VCaP (cell line): Measurements from ENCODE around the gene CTBP2.

Experiments
- H3K27ac ChIP-seq: fragments of 450-650 bp; 2 replicates; pipeline ENCODE4 v1.5.1; 2017
- TF ChIP-seq, protein P1 (sequence below): fragments of 450-650 bp; conservative IDR thresholded peaks from 2 replicates; pipeline ENCODE4 v1.5.1; 2017; ENCODE audit warnings: mild to moderate bottlenecking, moderate library complexity

CTBP2 gene

DNA sequence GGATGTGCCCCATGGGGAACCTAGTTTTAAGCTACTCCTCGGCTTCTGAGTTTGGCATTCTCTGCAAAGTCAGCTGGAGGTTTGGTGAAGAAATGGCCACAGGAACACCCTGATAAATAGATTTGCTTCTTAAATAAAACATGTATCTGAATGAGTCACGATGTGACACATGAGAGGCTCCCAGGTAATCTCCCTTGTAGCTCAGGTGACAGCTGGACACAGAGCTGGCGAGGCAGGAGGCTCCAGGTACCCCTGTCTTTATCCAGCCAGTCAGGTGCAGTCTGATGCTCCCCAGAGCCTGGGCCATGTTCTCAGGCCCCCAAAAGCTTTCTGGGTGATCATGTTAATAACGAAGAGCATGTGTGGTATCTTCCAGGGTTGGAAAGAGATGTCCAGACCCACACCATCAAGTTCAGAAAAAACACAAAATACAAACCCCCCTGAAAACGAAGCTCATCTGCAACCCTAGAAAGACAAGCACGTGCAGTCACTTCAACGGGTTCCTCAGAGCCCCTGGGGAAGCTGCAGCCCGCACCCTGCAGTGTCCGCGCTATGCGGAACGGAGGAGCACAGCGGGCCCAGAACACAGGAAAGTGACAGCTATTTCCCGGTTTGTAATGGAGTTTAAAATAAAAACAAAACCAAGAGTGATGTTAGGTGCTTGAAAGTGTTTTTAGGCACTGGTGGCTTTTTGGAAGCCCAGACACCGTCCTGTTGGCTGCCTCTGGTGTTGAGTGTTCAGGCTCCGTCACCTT, 149.0 kb downstream of the CTBP2 start:
- H3K27ac ChIP-seq, result 0 out of 2 replicates have a peak overlapping the region, but pooled peaks have one; percentile 70
- TF ChIP-seq, protein P1, sequence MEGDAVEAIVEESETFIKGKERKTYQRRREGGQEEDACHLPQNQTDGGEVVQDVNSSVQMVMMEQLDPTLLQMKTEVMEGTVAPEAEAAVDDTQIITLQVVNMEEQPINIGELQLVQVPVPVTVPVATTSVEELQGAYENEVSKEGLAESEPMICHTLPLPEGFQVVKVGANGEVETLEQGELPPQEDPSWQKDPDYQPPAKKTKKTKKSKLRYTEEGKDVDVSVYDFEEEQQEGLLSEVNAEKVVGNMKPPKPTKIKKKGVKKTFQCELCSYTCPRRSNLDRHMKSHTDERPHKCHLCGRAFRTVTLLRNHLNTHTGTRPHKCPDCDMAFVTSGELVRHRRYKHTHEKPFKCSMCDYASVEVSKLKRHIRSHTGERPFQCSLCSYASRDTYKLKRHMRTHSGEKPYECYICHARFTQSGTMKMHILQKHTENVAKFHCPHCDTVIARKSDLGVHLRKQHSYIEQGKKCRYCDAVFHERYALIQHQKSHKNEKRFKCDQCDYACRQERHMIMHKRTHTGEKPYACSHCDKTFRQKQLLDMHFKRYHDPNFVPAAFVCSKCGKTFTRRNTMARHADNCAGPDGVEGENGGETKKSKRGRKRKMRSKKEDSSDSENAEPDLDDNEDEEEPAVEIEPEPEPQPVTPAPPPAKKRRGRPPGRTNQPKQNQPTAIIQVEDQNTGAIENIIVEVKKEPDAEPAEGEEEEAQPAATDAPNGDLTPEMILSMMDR, result no peak

DNA sequence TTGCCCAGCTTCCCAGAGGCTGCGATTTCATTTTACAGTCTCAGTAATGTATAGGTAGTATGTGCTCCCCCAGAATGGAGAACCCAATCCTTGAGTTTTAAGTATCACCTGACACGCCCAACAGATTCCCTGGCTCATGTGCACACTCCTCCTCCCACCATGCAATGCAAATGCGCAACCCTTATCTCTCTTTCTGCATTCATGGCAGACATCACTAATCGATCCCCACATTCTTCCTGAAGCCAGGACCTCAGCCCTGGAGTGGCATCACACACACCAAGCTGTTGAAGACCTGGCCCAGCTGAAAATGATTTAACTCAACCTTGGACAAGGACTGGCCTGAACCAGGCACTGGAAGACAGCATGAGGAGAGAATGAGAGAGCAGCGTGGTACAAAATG, 150.0 kb downstream of the CTBP2 start:
- TF ChIP-seq, protein P1, result no peak
- H3K27ac ChIP-seq, result peak overlapping the region; percentile 70; the same call in 1 of the 2 replicates

DNA sequence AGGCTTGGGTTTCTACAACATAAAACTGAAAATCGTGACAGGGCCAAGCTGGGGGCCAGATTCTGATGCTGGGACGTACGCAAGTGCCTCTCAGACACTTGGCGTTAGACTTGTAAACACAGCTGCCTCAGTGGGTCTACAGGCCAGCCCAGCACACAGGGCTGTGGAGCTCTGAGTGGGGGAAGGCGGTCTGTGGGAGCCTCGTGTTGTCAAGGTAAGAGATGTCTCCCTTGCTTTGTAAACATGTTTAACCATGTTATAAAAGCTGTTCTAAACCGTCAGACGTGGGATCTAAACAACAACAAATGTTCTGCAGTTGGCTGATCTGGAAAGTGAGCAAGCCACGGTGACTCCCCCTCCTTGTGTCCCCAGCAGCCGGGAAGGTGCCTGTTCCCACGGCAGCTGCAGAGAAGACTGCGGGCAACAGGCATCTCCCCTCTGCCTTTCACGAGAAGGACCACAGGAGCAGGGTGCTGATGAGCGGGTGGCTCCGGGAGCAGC, 150.7 kb downstream of the CTBP2 start:
- TF ChIP-seq, protein P1, result no peak

DNA sequence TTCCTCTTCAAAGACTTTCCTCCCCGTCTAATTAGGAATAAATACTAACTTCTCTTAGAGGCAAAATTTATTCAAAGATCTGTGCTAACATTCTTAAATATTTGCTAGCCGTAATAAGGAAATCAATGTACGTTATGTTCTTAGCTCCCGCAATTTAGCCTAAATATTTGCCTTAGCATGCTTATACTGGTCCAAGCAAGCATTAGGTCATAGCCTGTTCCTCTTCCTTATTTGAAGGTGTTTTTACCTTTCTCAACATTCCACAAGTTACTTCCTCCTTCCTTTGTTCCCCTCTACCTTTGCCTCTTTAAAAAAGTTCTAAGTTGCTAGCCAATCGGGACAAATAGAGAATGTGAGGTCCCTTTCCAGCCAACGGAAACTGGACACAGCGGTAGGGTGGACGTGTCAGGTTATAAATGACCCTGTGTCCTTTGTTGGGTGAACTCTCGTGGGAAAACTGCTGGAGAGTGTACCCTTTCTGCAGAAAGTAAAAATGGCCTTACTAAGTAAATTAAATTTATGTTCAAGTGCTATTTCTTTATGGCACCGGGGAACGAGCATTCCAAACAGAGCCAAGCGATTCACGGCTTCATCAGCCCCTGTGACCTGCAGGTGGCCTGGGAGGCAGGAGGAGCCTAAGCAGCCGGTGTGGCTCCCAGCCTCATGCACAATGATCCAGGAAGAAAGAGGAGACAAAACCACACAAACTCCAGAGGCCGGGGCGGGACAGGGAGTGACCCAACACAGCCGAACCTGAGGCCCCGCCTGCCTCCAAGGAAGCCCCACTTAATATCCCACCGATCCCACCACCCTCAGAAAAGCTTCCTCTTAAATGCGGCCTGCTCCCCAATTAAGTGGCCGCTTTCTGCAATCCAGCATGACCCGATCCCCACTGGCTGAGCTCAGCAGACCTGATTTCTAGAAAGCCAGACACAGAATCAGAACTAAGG, 151.4 kb downstream of the CTBP2 start:
- TF ChIP-seq, protein P1, result no peak
- H3K27ac ChIP-seq, result peak overlapping the region; percentile 70

More for the DNA sequence above, 150.7 kb downstream of the CTBP2 start:
- H3K27ac ChIP-seq, result peak overlapping the region; percentile 70

DNA sequence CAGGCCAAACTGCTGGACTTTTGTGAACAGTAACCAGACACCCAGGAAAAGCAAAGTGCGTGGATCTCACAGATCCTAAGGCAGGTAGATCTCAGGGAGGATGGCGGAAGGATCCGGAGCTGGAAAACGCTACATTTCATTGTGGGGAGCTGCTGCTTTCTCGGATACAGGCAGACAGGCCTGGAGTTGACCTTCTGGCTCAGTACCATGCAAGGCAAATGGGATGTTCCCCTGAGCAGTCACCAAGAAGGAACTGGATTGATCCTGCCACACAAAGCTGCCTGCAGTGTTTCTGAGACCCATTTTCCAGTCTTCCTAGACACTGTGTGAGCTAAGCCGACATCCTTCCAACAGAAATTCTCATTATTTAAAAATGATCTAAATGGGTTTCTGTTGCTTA, 152.9 kb downstream of the CTBP2 start:
- H3K27ac ChIP-seq, result peak overlapping the region; percentile 70
- TF ChIP-seq, protein P1, result no peak

DNA sequence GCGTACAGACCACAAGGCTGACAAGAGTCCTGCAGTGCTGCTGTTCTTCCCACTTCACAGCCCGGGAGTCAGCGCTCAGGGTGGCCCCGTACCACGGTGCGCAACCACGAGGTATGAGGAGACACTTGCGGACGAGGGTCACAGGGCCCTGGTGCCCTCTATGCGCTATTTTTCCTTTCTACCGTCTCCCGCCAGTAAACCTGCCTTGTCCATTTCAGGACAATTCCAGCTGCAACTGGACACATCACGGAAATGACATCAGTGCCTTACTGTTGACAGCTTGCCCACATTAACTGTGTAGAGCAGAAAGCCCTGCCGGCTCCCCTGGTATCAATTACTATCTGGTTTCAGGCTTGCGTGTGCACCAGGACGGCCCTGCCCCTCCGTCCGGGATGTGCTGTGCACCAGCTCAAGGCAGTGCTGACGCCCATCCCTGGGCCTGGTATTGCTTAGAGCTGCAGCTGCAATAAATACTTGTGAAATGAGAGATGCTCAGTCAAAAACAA, 153.4 kb downstream of the CTBP2 start:
- TF ChIP-seq, protein P1, result no peak
- peak overlapping the region; percentile 70 for H3K27ac ChIP-seq

DNA sequence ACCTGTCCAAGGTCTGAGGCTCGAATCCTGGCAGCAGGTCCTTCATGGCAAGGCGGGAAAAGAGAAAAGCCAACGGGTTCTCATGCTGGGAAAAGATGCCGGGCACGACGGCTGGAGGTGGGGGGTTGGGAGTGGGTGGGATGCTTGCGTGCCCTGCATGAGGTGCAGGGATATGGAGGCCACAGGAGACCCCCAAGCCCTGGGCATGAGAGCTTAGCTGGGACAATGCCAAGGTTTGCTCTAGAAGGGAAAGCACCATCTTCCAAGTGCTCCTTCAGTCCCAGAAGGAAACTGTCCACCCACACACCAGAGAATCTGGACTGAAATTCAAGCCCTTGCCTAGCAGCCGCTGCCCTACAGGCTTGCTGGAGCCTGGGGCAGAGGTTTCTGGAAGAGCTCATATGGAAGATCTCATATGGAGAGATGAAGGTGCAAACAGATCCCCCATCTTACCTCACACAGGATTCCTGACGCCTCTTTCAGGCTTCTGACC, 154.1 kb downstream of the CTBP2 start:
- TF ChIP-seq, protein P1, result no peak
- H3K27ac ChIP-seq, result no peak overlapping the region
